Fibroblast of peridontal ligament (primary cell): ENCODE results near the gene SLC43A1.

Experiments
- DNase-seq: peaks from one replicate; pipeline ENCODE4 v3.0.0-alpha.2; 2010; ENCODE audit errors: extremely low read depth

The SLC43A1 gene

GRCh38 chr11:57479021-57479663, 36.4 kb downstream of the SLC43A1 start:
- no peak for DNase-seq

- DNase-seq = no peak
Observed at GRCh38 chr11:57477507-57478189, 37.9 kb downstream of the SLC43A1 start.

- DNase-seq = no peak
Observed at GRCh38 chr11:57476757-57477506, 38.6 kb downstream of the SLC43A1 start.

- no peak for DNase-seq
Observed at GRCh38 chr11:57476047-57476756, 39.3 kb downstream of the SLC43A1 start.

GRCh38 chr11:57475671-57476046, 39.8 kb downstream of the SLC43A1 start:
- no peak for DNase-seq

- DNase-seq = no peak
Observed at GRCh38 chr11:57475191-57475590, 40.3 kb downstream of the SLC43A1 start.

- no peak for DNase-seq
Observed at GRCh38 chr11:57474803-57475115, 40.7 kb downstream of the SLC43A1 start.

GRCh38 chr11:57474017-57474802, 41.3 kb downstream of the SLC43A1 start:
- DNase-seq = no peak

GRCh38 chr11:57473285-57473841, 42.1 kb downstream of the SLC43A1 start:
- DNase-seq = no peak

- DNase-seq = no peak
Observed at GRCh38 chr11:57471496-57471895, 44.0 kb downstream of the SLC43A1 start.

- no peak for DNase-seq
Observed at GRCh38 chr11:57469268-57469667, 46.2 kb downstream of the SLC43A1 start.

GRCh38 chr11:57468276-57468675, 47.2 kb downstream of the SLC43A1 start:
- no peak for DNase-seq

GRCh38 chr11:57467508-57468157, 47.9 kb downstream of the SLC43A1 start:
- DNase-seq = no peak

- DNase-seq = no peak
Observed at GRCh38 chr11:57466680-57467079, 48.8 kb downstream of the SLC43A1 start.

GRCh38 chr11:57464539-57465181, 50.8 kb downstream of the SLC43A1 start:
- no peak for DNase-seq

- DNase-seq = no peak
Observed at GRCh38 chr11:57463671-57464538, 51.6 kb downstream of the SLC43A1 start.

GRCh38 chr11:57462597-57462996, 52.9 kb downstream of the SLC43A1 start:
- DNase-seq = no peak

GRCh38 chr11:57461841-57462489, 53.5 kb downstream of the SLC43A1 start:
- DNase-seq = no peak
